WI38 (cell line): ENCODE results near the gene IL15.
"Not testable (repeated sequence)": the region's sequence is repeated elsewhere in the genome, so short reads cannot be mapped to it uniquely, and the experiment has no call there.

Experiments used
- H3K4me3 ChIP-seq: 2 replicates; pipeline ENCODE4 v1.5.1; 2011; ENCODE audit warnings: low read depth, mild to moderate bottlenecking, control low read depth, low read length
- CTCF ChIP-seq: IDR thresholded peaks from 2 replicates; pipeline ENCODE4 v1.5.1; 2012; ENCODE audit warnings: low read depth, mild to moderate bottlenecking, control low read depth, low read length

IL15 gene

GRCh38 chr4:141686146-141686775, 49.9 kb downstream of the IL15 start:
- TF ChIP-seq CTCF, result no peak
- H3K4me3 ChIP-seq, result no peak overlapping the region

- TF ChIP-seq CTCF, result no peak
- H3K4me3 ChIP-seq, result no peak overlapping the region
Observed at GRCh38 chr4:141686879-141687278, 50.5 kb downstream of the IL15 start.

- not testable (repeated sequence) for H3K4me3 ChIP-seq
Observed at GRCh38 chr4:141689726-141690296, 53.4 kb downstream of the IL15 start.

- H3K4me3 ChIP-seq, result not testable (repeated sequence)
Observed at GRCh38 chr4:141691247-141691646, 54.9 kb downstream of the IL15 start.

- no peak for TF ChIP-seq CTCF
- H3K4me3 ChIP-seq, result no peak overlapping the region
Observed at GRCh38 chr4:141692081-141692480, 55.7 kb downstream of the IL15 start.

- no peak overlapping the region for H3K4me3 ChIP-seq
- no peak for TF ChIP-seq CTCF
Observed at GRCh38 chr4:141697116-141697515, 60.7 kb downstream of the IL15 start.

- TF ChIP-seq CTCF, result no peak
- H3K4me3 ChIP-seq, result no peak overlapping the region
Observed at GRCh38 chr4:141702472-141703182, 66.2 kb downstream of the IL15 start.

- H3K4me3 ChIP-seq, result no peak overlapping the region
- no peak for TF ChIP-seq CTCF
Observed at GRCh38 chr4:141703497-141703896, 67.1 kb downstream of the IL15 start.
